H7 (cell line): ENCODE results near the gene S100A11. TPM values are rescaled to one million over a fixed set of nuclear protein-coding genes. Genes with fewer than 3 reads are reported as not detected.
"Not testable (repeated sequence)": the region's sequence is repeated elsewhere in the genome, so short reads cannot be mapped to it uniquely, and the experiment has no call there.

ENCODE experiments used
- DNase-seq: peaks from one replicate; pipeline ENCODE4 v3.0.0; 2012
- H3K27me3 ChIP-seq: 2 replicates; pipeline ENCODE4 v1.6.0; 2011; ENCODE audit warnings: mild to moderate bottlenecking, low read length; ENCODE audit not compliant: control insufficient read depth, insufficient read depth
- H3K36me3 ChIP-seq: replicated peaks from 2 replicates; pipeline ENCODE4 v1.5.1; 2011; ENCODE audit warnings: low read length; ENCODE audit not compliant: control insufficient read depth, insufficient read depth
- H3K4me3 ChIP-seq: 2 replicates; pipeline ENCODE4 v1.5.1; 2011; ENCODE audit warnings: low read depth, mild to moderate bottlenecking, control low read depth, low read length, moderate library complexity; ENCODE audit not compliant: insufficient read depth
- total RNA-seq: library from RNA; depleted of rRNA; stranded (reverse); fragments of >200 nt; shearing (Covaris generic); gene quantifications from 2 replicates; pipeline ENCODE4 v1.2.3, GENCODE V29; 2014; rRNA removed

Gene S100A11
- 474 and 597 TPM in 2 replicates for total RNA-seq

DNA sequence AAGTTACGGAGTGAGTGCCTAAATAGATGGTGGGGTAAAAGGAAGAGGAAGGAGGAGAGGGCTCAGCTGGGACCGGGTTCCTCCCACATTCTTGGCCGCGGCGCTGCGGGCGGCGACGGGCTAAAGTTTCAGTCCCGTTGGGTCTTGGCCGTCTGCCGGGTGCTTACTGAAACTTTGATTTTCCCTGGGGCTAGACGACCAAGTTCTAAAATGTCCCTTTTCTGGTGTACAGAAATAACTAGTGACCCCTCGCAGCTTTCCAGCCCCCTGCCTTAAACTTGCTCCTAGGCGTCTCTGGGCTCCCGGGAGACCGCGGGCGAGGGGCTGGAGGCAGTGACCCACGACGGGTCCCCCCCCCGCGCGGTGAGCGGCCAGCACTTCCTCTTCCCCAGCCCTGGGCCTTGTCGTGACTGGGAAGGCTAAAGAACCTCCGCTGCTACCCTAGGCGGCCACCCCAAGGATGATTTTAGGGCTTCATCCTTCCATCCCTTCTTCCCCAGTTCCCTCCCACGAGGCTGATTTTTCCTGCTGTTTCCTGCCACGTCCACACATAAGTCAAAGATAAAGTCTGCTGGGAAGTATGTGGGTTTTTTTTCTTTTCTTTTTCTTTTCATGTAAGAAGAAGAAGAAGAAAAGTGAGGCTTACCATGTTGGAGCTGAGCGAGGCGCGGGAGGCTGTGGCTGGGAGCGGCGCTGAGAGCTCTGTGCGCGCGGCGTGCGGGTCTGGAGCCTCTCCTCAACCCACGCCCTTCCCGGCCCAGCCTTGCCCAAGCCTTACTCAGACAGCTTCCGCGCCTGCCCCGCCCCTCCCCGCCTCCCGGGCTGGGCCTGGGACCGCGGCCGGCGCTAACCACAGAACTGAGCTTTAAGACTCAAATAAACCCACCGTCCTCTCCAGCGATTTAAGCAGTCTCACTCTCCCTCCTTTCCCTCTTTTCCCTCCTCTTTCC lies at the start of gene S100A11:
S100A11 (minus strand) TSS at position 738 of the 950 bp plus-strand sequence; CDS start at position 649, 89 bp downstream.
- peak; percentile 88 for DNase-seq
- H3K36me3 ChIP-seq = peaks cover 10% of the 10 kb centered on the region
- H3K4me3 ChIP-seq = peak within 1 kb of the TSS; percentile 76
- H3K27me3 ChIP-seq = peaks cover 3% of the 10 kb centered on the region

DNA sequence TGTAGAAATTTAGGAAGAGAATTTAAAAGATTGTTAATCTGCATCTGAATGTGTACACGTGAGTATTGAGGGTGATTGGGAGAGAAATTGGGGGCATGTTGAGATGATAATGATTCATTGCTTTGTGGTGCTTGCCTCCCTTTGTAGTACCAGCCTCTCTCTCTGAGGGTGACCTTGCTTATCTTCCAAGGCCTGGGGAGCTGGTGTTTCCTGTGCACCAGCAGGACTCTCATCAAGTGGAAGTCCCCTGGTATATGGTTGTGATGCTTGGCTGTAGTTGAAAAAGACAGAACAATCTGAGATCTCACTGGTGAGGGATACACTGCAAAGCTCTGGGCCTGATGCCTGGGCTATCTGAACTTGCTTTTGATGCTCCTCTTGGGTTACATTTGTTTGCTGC lies 48.0 kb upstream of the S100A11 start:
- H3K36me3 ChIP-seq = no peaks in the 10 kb centered on the region
- no peak for DNase-seq
- H3K27me3 ChIP-seq = no peaks in the 10 kb centered on the region; the same call in 1 of the 2 replicates
- no peak overlapping the region for H3K4me3 ChIP-seq

DNA sequence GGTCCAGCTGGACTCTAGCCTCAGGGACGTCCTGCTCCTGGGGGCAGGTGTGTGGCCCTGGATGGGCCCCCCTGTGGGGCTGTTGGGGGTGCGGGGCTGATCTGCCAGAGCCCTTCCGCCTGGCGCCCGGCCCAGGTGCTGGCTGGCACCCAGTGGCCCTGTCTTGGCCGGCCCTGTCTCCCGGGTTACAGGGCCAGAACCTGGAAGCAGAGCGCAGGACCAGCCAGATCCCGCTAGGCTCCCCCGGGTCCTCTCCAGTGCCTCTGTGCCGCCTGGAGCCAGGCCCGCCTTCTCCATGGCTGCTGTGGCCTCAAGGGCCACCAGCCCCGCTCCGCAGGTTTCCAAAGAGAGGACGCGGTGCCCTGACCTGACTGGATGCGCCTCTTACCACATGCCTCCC lies 44.2 kb upstream of the S100A11 start:
- H3K36me3 ChIP-seq, H3K4me3 ChIP-seq, DNase-seq, H3K27me3 ChIP-seq: not testable (repeated sequence)

DNA sequence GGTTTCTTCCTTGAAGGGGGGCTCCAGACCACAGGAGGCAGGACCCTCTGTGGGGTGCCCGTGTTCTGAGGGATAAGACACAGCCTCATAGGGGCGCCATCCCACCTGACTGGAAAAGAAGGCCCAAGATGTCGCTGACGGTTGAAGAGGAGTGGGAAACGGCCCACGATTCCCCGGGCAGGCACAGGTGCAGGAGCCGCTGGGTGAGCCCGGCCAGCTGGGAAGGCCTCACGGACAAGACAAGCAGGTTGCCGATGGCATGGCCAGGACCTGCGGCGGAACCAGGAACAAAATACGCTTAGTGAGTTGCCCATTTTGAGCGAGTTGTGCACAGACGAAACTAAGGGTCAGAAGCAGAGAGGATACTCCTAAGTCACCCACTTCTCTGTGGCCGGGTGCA lies 43.7 kb upstream of the S100A11 start:
- not testable (repeated sequence) for H3K36me3 ChIP-seq, H3K4me3 ChIP-seq, DNase-seq, H3K27me3 ChIP-seq

DNA sequence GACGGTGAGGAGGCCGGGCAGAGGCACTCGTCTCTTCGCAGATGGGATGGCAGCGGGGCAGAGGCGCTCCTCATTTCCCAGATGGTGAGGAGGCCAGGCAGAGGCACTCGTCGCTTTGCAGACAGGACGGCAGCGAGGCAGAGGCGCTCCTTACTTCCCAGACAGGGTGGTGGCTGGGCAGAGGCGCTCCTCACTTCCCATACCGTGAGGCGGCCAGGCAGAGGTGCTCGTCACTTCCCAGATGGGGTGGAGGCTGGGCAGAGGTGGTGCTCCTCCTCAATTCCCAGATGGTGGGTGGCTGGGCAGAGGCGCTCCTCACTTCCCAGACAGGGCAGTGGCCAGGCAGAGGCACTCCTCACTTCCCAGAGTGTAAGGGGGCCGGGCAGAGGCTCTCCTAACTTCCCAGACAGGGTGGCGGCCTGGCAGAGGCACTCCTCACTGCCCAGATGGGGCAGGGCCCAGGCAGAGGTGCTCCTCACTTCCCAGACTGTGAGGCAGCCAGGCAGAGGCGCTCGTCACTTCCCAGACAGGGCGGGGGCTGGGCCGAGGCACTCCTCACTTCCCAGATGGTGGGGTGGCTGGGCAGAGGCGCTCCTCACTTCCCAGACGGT lies 42.1 kb upstream of the S100A11 start:
- Histone ChIP-seq H3K4me3 (no peak overlapping the region), H3K36me3 (no peaks in the 10 kb centered on the region), H3K27me3 (no peaks in the 10 kb centered on the region; the same call in 1 of the 2 replicates)
- no peak for DNase-seq

DNA sequence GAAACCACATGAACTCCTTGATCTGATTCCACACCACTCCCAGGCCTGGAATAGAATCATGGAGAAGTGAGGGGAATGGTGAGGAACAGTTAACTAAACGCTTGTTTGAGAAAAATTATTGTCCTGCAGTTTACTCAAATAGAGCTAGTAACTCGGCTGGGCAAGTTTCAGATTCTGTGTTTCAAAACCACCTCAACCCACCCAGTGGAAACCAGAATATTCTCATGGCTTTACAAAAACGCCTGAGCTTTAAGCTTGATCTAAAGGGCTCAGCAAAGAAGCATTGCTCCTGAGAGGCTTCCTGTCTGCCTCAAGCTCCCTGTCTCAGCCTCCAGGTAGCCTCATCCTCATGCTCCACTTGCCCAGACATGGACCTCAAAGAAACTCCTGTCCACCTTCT lies 35.5 kb upstream of the S100A11 start:
- no peaks in the 10 kb centered on the region; the same call in 1 of the 2 replicates for H3K27me3 ChIP-seq
- no peak overlapping the region for H3K4me3 ChIP-seq
- no peaks in the 10 kb centered on the region for H3K36me3 ChIP-seq
- DNase-seq = no peak

DNA sequence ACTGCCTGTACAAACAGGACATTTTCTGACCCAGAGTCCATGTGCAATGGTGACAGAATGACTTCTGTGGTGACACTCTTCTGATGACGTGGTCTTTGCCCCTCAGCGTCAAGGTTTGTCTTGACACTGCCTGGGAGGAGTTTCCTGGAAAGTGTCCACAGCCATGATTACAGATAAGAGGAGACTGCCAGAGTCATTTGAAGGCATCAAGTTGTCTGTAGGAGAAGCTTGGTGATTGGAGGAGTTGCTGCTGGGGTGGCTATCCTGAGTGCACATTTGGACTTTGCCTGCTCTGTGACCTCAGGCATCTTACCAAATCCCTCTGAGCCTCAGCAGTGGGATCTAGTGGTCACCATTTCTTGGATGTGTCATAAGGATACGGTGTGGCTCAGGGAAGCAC lies 34.3 kb upstream of the S100A11 start:
- DNase-seq = no peak
- no peak overlapping the region for H3K4me3 ChIP-seq
- no peaks in the 10 kb centered on the region for H3K36me3 ChIP-seq
- H3K27me3 ChIP-seq = no peaks in the 10 kb centered on the region; the same call in 1 of the 2 replicates

DNA sequence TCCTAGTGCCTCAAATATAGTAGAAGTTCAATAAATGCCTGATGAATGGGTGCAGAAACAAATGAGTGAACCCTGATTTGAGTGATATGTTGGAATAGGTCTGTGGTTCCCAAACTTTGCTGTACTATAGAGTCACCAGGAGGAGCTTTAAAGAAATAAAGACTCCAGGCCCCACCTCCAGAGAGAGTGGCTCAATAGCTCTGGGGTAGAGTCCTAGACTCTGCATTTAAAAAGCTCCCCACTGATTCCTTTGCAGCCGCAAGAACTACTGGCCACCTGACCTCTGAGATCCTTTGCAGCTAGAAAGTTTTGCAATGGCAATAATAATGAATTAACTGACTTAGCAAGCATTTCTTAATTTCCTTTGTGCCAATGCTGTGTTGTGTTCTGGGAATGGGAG lies 31.1 kb upstream of the S100A11 start:
- Histone ChIP-seq H3K27me3 (no peaks in the 10 kb centered on the region; the same call in 1 of the 2 replicates), H3K36me3 (no peaks in the 10 kb centered on the region), H3K4me3 (no peak overlapping the region)
- DNase-seq = no peak

DNA sequence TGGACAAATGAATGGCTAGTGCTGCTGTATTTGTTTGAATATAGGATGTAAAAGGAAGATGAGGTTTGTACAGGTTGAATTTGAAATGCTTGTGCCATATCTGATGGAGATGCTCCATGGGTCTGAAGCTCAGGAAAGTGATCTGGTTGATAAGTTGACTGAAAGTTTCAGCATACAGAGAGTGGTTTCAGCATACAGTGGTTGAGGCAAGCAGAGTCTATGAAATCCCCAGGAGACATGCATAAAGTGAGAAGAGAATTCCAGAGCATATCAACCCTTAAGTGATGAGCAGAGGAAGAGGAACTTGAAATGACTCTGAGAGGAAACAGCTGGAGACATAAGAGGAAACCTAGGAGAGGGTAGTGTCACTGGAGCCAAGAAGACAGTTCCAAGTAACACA lies 30.3 kb upstream of the S100A11 start:
- DNase-seq = no peak
- Histone ChIP-seq H3K4me3 (no peak overlapping the region), H3K27me3 (no peaks in the 10 kb centered on the region; the same call in 1 of the 2 replicates), H3K36me3 (no peaks in the 10 kb centered on the region)

DNA sequence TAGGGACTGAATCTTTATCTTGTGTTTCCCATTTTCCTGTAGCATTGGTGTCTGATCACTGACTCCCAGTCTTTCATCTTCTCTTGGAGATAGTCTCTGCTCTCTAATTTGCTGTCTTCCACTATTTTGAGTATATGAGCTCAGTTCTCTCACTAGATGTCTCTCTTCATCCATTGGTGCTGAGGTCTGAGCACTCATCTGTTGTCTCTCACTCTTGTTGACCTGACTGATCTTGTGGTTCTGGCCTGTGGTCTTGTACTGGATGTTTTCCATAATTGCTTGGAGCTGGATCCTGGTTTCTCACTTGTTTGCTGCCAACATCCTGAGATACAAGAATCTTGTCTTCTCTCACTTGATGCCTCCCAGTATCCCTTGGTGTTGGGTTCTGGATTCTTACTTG lies 25.1 kb upstream of the S100A11 start:
- DNase-seq = no peak

DNA sequence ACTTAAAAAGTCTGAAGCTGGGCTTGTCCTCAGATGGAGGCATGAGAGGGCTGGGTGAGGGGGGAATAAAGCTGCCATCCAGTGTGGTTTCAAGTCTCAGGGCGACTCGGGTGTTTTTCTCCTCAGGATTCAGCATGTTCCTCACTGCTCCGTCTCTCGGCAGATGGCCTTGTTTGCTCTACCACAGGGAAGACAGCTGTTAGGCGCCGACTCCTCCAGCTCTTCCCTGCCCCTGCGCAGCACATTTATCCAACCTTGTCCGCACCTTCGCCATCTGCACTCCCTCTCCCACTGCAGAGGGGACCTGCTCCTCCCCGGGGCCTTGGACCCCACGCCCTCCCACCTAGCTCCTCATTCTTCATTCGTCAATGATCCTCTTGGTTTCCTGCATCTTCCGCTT lies 16.6 kb upstream of the S100A11 start:
- Histone ChIP-seq H3K27me3 (peaks cover 2% of the 10 kb centered on the region; the same call in 1 of the 2 replicates), H3K4me3 (no peak overlapping the region), H3K36me3 (no peaks in the 10 kb centered on the region)
- no peak for DNase-seq

More for the DNA sequence above, 25.1 kb upstream of the S100A11 start:
- no peak overlapping the region for H3K4me3 ChIP-seq
- no peaks in the 10 kb centered on the region for H3K36me3 ChIP-seq
- H3K27me3 ChIP-seq = no peaks in the 10 kb centered on the region; the same call in 1 of the 2 replicates

DNA sequence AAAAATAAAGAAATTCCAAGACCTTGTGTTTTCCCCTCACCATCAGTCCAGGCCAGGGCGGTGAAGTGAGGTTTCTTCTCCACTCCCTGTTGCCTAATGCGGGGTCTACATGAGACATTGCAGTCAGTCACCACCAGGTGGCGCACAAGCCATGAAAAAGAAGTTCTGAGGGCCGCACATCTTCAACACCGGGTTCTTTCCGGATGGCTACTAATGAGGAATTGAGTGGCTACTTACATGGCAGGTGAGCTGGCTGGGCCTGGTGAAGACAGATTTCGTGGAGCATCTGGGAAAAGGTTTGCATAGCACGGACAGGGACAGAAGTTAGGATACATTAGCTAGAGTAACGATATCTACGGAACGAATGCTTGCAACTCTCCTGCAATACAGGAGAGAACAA lies 15.8 kb upstream of the S100A11 start:
- H3K27me3 ChIP-seq = peaks cover 2% of the 10 kb centered on the region; the same call in 1 of the 2 replicates
- DNase-seq = peak; percentile 84

DNA sequence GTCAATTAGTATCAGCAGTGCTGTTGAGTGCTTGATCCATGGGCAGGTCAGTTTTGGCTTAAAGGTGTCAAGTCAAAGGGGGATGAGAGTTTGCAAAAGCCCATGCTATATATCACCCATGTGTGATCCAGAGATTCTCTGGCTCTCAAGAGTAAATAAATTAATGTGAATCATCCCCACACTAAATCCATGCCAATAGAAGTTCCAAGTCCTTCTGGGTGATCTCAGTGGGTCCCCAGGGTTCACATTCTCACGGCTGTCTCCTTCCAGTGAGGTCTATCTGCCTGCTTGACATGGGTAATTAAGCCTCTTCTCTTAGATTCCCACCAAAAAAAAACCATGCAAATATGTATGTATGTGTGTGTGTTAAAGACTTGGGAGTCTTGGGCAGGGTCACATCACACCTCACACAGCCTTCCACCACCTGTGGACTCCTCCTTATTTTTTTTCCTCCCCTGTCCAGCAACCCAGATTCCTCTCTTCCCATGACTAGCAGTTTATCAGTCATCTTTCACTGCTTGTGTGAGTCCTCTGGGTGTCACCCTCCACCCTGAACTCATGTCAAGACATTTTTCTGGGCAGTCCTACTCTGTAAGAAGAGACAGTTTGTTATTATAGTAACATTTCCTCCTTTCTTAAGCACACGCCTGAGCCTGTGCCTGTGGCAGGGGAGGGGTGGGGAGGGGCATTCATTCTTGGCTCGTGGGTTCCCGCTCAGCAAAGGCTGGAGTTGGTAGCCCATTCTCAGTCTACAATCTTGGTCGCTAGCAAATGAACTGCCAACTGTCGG lies 14.3 kb upstream of the S100A11 start:
- no peak for DNase-seq
- H3K27me3 ChIP-seq = peaks cover 2% of the 10 kb centered on the region; the same call in 1 of the 2 replicates
- no peak overlapping the region for H3K4me3 ChIP-seq
- H3K36me3 ChIP-seq = no peaks in the 10 kb centered on the region

More for the DNA sequence above, 15.8 kb upstream of the S100A11 start:
- H3K4me3 ChIP-seq = no peak overlapping the region
- H3K36me3 ChIP-seq = no peaks in the 10 kb centered on the region
